Ramos (cell line): ENCODE measurements around the gene SQOR.

Experiments
- in situ Hi-C: fragments of 300-500 bp; cut with MboI; formaldehyde crosslinking; loops from one replicate; pipeline ENCODE4 v1.14.3; 2022; ENCODE audit warnings: low sequenced_read_pairs; ENCODE audit not compliant: unreplicated experiment

The SQOR gene

GRCh38 chr15:45657254-45657653 is 22.4 kb downstream of the SQOR start:
- in situ Hi-C loops = no loop called here

- in situ Hi-C loops = no loop called here
Measured at GRCh38 chr15:45657764-45658545, 23.1 kb downstream of the SQOR start.

- in situ Hi-C loops = no loop called here
Measured at GRCh38 chr15:45660231-45660979, 25.6 kb downstream of the SQOR start.

- in situ Hi-C loops = no loop called here
Measured at GRCh38 chr15:45662375-45662774, 27.5 kb downstream of the SQOR start.

GRCh38 chr15:45664451-45664850 is 29.6 kb downstream of the SQOR start:
- in situ Hi-C loops = no loop called here

GRCh38 chr15:45665261-45665660 is 30.4 kb downstream of the SQOR start:
- in situ Hi-C loops = no loop called here

- in situ Hi-C loops = no loop called here
Measured at GRCh38 chr15:45666119-45666875, 31.5 kb downstream of the SQOR start.

- in situ Hi-C loops = no loop called here
Measured at GRCh38 chr15:45667002-45667401, 32.2 kb downstream of the SQOR start.

- in situ Hi-C loops = no loop called here
Measured at GRCh38 chr15:45668386-45668785, 33.6 kb downstream of the SQOR start.

GRCh38 chr15:45669422-45669821 is 34.6 kb downstream of the SQOR start:
- in situ Hi-C loops = no loop called here

- in situ Hi-C loops = no loop called here
Measured at GRCh38 chr15:45670091-45670490, 35.3 kb downstream of the SQOR start.

- in situ Hi-C loops = no loop called here
Measured at GRCh38 chr15:45670511-45670910, 35.7 kb downstream of the SQOR start.

- in situ Hi-C loops = no loop called here
Measured at GRCh38 chr15:45674677-45675076, 39.8 kb downstream of the SQOR start.

GRCh38 chr15:45677797-45678196 is 43.0 kb downstream of the SQOR start:
- in situ Hi-C loops = no loop called here

GRCh38 chr15:45678459-45679178 is 43.8 kb downstream of the SQOR start:
- in situ Hi-C loops = no loop called here

- in situ Hi-C loops = no loop called here
Measured at GRCh38 chr15:45684533-45684932, 49.7 kb downstream of the SQOR start.

GRCh38 chr15:45689616-45690015 is 54.8 kb downstream of the SQOR start:
- in situ Hi-C loops = no loop called here

- in situ Hi-C loops = no loop called here
Measured at GRCh38 chr15:45690581-45691260, 55.9 kb downstream of the SQOR start.

- in situ Hi-C loops = loop anchor here (25.0 kb wide), 1 partner anchor 611 kb away; no protein-coding TSS in a partner anchor
Measured at GRCh38 chr15:45701108-45701507, 66.3 kb downstream of the SQOR start.

GRCh38 chr15:45702041-45702440 is 67.2 kb downstream of the SQOR start:
- in situ Hi-C loops = loop anchor here (25.0 kb wide), 1 partner anchor 610 kb away; no protein-coding TSS in a partner anchor
